Epithelial cell of proximal tubule (primary cell): ENCODE measurements around the gene MEIOB. TPM values are rescaled to one million over a fixed set of nuclear protein-coding genes. Genes with fewer than 3 reads are reported as not detected.

Experiments
- DNase-seq: peaks from one replicate; pipeline ENCODE4 v3.0.0-alpha.2; 2011; ENCODE audit warnings: low read depth
- H3K4me3 ChIP-seq: 2 replicates; pipeline ENCODE4 v1.5.1; 2011; ENCODE audit warnings: low read depth, mild to moderate bottlenecking, low read length
- total RNA-seq: library from RNA; depleted of rRNA; stranded (reverse); fragments of >200 nt; gene quantifications from 2 replicates; pipeline ENCODE4 v1.2.3, GENCODE V29; 2015
- TF ChIP-seq, protein P1 (sequence below): conservative IDR thresholded peaks from 2 replicates; pipeline ENCODE4 v1.5.1; 2012; ENCODE audit warnings: low read depth, mild to moderate bottlenecking, low read length

The MEIOB gene
- total RNA-seq, 1 donor from 2014 or later = 2.1 TPM

DNA sequence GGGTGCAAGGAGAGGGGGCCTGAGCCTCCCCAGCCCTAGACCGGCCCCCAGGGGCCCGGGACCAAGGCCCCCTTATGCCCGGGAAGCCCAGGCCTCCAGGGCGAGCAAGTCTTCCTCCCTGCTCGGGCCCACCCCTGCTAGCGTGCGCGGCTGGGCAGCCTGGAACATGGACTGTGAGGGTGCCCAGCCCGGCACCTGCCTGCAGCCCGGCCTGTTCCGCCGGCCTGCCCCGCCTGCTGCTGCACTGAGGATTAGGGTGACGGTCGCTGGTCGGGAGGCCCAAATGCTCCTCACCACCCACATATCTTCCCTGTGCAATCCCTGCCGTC, 40.2 kb upstream of the MEIOB start:
- H3K4me3 ChIP-seq = no peak overlapping the region
- DNase-seq = no peak
- TF ChIP-seq, protein P1, sequence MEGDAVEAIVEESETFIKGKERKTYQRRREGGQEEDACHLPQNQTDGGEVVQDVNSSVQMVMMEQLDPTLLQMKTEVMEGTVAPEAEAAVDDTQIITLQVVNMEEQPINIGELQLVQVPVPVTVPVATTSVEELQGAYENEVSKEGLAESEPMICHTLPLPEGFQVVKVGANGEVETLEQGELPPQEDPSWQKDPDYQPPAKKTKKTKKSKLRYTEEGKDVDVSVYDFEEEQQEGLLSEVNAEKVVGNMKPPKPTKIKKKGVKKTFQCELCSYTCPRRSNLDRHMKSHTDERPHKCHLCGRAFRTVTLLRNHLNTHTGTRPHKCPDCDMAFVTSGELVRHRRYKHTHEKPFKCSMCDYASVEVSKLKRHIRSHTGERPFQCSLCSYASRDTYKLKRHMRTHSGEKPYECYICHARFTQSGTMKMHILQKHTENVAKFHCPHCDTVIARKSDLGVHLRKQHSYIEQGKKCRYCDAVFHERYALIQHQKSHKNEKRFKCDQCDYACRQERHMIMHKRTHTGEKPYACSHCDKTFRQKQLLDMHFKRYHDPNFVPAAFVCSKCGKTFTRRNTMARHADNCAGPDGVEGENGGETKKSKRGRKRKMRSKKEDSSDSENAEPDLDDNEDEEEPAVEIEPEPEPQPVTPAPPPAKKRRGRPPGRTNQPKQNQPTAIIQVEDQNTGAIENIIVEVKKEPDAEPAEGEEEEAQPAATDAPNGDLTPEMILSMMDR = no peak

DNA sequence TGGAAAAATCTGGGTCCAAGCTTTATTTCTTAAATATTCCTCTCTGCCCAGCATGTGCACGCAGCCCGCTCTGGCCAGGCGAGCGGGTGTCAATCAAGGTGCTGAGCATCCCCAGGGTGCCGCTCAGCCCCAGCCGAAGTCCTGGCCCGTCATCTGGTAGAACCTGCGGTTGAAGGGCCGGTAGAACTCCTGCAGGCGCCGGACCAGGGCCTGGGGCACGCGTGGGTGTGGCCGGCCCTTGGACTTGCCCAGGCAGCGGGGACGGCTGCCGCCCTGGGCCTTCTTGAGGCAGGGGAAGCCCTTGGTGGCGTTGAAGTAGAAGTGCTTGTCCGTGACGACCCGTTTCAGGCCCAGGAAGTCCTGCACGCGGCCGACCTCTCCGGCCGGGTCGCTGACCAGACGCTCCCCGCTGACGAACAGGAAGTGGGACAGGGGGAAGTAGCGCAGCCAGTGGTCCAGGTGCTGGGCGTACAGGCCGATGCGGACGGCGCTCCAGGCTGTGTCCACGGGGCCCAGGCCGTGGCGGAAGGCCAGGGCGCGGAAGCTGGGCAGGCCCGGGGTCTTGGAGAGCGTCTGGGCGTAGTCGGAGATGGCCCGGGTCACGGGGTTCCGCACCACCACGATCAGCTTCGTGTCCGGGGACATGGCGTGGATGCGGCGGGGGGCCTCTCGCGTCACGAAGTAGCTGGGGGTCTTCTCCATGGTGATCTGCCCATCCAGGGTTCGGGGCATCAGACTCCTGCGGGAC, 39.7 kb upstream of the MEIOB start:
- H3K4me3 ChIP-seq = no peak overlapping the region
- DNase-seq = no peak
- TF ChIP-seq, protein P1 = no peak

DNA sequence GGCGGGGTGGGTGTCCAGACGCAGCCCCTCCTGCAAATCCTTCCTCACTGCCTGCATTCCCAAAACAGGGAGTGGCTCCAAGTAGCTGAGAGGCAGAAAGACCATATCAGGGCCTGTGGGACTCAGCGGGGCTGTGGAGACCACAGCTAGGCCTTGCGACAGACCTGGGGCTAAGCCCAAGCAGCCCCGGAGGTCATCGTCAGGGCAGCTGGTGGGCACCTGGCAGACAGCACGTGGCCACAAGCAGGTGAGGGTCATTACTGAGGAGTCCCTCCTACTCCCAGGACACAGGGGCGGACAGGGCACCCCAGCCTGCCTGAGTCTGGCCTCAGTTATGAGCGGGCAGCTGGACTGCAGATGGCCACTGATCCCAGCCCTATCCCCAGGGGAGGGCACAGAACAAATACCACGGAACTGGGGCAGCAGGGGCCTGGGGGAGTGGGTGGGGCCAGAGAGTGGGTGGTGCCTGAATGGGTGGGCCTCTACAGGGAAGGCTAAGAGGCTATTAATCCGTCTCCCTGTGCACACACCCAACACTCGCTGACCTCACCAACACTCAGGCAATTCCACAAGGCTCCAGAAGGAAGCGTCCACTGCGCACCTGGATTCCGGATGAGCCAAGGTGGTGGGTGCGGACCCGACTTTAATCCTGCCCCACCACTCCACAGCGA, 37.7 kb upstream of the MEIOB start:
- DNase-seq = no peak
- TF ChIP-seq, protein P1 = no peak
- H3K4me3 ChIP-seq = no peak overlapping the region

DNA sequence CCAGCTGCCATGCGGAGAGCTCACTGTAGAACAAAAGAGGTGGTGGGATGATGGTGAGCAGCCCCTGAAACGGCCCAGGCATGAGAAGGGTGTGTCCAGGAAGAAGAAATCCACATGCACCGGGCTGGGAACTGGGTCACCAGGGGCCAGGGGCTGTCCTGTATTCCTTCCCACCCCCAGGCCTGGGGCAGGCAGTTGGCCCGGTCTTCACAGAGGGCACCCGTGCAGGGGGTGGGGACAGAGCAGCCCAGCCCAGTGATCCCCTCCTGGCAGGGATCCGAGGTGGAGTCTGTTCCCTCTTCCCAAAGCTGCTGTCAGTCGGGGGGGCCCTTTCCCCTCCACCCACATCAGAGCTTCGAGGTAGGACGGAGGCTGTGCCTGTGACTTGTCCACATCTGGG, 37.0 kb upstream of the MEIOB start:
- no peak for DNase-seq
- TF ChIP-seq, protein P1 = no peak
- no peak overlapping the region for H3K4me3 ChIP-seq

DNA sequence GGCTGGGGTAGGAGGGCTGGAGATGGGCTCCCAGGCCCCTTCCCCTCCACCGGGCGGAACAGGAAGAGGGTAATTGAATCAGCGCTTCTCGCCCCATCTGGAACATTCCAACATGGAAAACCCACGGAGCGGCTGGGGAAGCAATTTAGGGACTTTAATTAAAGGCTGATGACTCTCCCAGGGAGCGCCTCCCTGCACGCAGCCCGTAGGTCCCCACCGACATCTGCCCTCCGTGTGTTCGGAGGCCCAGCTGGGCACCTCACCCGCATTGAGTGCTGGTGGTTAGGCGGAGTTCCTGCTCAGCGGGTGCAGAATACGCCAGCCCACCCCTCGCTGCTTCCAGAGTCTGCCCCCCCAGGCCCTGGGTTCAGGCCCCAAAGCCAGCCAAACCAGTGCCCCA, 36.2 kb upstream of the MEIOB start:
- TF ChIP-seq, protein P1 = no peak
- no peak overlapping the region for H3K4me3 ChIP-seq
- no peak for DNase-seq

DNA sequence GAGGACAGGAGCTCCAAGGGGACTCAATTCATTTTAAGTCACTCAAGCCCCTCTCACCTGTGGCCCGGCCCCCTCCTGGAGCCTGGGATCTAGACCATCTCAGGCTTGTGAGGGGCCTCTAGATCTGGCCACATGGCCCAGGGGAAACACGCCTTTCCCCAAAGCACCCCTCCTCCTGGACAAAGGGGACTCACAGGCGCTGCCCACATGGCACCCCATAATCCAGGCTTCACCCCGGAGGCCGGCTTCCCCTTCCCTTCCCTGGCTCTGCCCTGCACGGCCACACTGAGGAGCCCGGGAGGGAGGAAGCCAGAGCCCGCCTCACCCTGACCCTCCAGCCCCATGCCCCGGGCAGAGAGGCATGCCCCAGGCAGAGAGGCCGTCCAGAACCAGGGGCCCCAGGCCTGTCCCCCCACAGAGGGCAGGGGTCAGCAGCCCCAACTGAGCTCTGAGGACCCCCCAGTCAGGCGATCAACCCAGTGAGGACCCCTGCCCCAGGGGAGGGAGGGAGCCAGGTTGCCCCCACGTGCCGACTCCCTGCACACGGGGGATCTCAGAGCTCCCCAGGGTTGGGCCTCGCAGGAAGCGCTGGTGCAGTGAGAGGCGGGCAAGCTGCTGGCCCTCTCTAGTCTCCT, 35.4 kb upstream of the MEIOB start:
- no peak overlapping the region for H3K4me3 ChIP-seq
- DNase-seq = no peak
- TF ChIP-seq, protein P1 = no peak
